ENCODE results near the gene ARHGAP42. TPM values are rescaled to one million over a fixed set of nuclear protein-coding genes. Genes with fewer than 3 reads are reported as not detected.

ARHGAP42 gene
- total and polyA plus RNA-seq, 10 of the 15 experiments (the other 5 are each of a cell fraction or from before 2014, with no cell fraction given) = 1.8 to 6.3 (median 3.2) TPM

- TF ChIP-seq ZNF217 (IDR thresholded peaks at IDR 0.05) = no peak
- TF ChIP-seq HDAC6 (IDR thresholded peaks at IDR 0.05; ENCODE audit: unreplicated experiment) = no peak
- no peak for TF ChIP-seq BCL3 (IDR thresholded peaks at IDR 0.05; ENCODE audit: borderline replicate concordance, insufficient read depth, low read depth, low read length, poor library complexity, severe bottlenecking)
- TF ChIP-seq CREB1 (IDR thresholded peaks at IDR 0.05; ENCODE audit: low read depth) = no peak
- no peak for TF ChIP-seq TARDBP (IDR thresholded peaks at IDR 0.05; ENCODE audit: borderline replicate concordance)
- no peak for TF ChIP-seq TCF3 (IDR thresholded peaks at IDR 0.05; ENCODE audit: borderline replicate concordance, insufficient read depth, low read depth, low read length)
- TF ChIP-seq EGR1 (IDR thresholded peaks at IDR 0.05; ENCODE audit: borderline replicate concordance in 1 of 2, low read depth in 2 of 2, low read length in 2 of 2) = no peak
- TF ChIP-seq EED (IDR thresholded peaks at IDR 0.05; ENCODE audit: low read depth) = no peak
- no peak overlapping the region for H3K4me3 ChIP-seq
- H3K79me2 ChIP-seq (ENCODE audit: control insufficient read depth, insufficient read depth, low read length) = no peaks in the 10 kb centered on the region
- ATAC-seq (no peak), DNase-seq (ENCODE audit: low read depth, low spot score) (no peak), FAIRE-seq (no peak)
- SMC1A ChIA-PET (ENCODE audit: uncharacterized antibody, unreplicated experiment) = no interaction called here
- CTCF ChIA-PET = interaction anchor here (0.6 to 1.1 kb wide), 2 partner anchors 87 to 1405 kb away, joined by 3 to 4 read pairs; no protein-coding TSS in a partner anchor
- in situ Hi-C loops (cut with MboI) (no loop called here), intact Hi-C loops (cut with micrococcal nuclease; ENCODE audit: unreplicated experiment) (no loop called here)
- no peak overlapping the region for H3K27ac ChIP-seq (ENCODE audit: control insufficient read depth, insufficient read depth)
- H3K9ac ChIP-seq (ENCODE audit: control insufficient read depth, insufficient read depth, low read length) = no peak overlapping the region
- H3K36me3 ChIP-seq (ENCODE audit: control insufficient read depth in 2 of 2, insufficient read depth in 2 of 2, low read length in 1 of 2) = no peaks in the 10 kb centered on the region
- BruUV-seq (replicated peaks) = no TSS peak
- no peaks in the 10 kb centered on the region for H3K27me3 ChIP-seq (replicated peaks in 1 of 2; ENCODE audit: control insufficient read depth in 2 of 2, insufficient read depth in 2 of 2, low read length in 1 of 2)
- H4K20me1 ChIP-seq (ENCODE audit: control insufficient read depth, insufficient read depth) = no peaks in the 10 kb centered on the region
- RAD21 ChIA-PET (ENCODE audit: unreplicated experiment) = no interaction called here
- H3K4me1 ChIP-seq (ENCODE audit: control insufficient read depth, insufficient read depth, low read length) = no peaks in the 10 kb centered on the region
- POLR2A ChIA-PET = no interaction called here
- WGBS (ENCODE audit: insufficient coverage, insufficient replicate concordance, low lambda C conversion rate, missing lambda C conversion rate) = 100% methylated on average over 1 of the region's 1 CpG
- H2AFZ ChIP-seq (ENCODE audit: control insufficient read depth, low read depth, low read length) = no peak overlapping the region
- H3K4me2 ChIP-seq (ENCODE audit: control insufficient read depth, insufficient read depth) = no peak overlapping the region
- H3K9me3 ChIP-seq (replicated peaks; ENCODE audit: control insufficient read depth, insufficient read depth, low read length) = no peaks in the 10 kb centered on the region
These were observed 82.1 kb downstream of the ARHGAP42 start for GRCh38 chr11:100769165-100769564.

Data from GM12878 (cell line).